DMS 273 treated with DMSO at 0.1 percent for 48 hours (cell line): ENCODE results near the gene C2orf49.
A peak's percentile ranks its signal among the peaks of the same experiment; 100 is the strongest.

Experiments
- DNase-seq: peaks from one replicate; lab custom pipeline; 2025; lab: John Stamatoyannopoulos, UW

Gene C2orf49

GRCh38 chr2:105362862-105363591, 25.7 kb downstream of the C2orf49 start:
- no peak for DNase-seq

GRCh38 chr2:105364436-105365139, 27.2 kb downstream of the C2orf49 start:
- DNase-seq, result no peak

- no peak for DNase-seq
Observed at GRCh38 chr2:105365206-105365605, 27.9 kb downstream of the C2orf49 start.

GRCh38 chr2:105368759-105369408, 31.5 kb downstream of the C2orf49 start:
- no peak for DNase-seq

GRCh38 chr2:105369777-105370690, 32.7 kb downstream of the C2orf49 start:
- DNase-seq, result peak; percentile 23

GRCh38 chr2:105371156-105371555, 33.8 kb downstream of the C2orf49 start:
- no peak for DNase-seq

GRCh38 chr2:105371810-105372209, 34.5 kb downstream of the C2orf49 start:
- no peak for DNase-seq

GRCh38 chr2:105373344-105373781, 36.0 kb downstream of the C2orf49 start:
- no peak for DNase-seq

GRCh38 chr2:105373895-105374401, 36.6 kb downstream of the C2orf49 start:
- no peak for DNase-seq

- DNase-seq, result no peak
Observed at GRCh38 chr2:105375001-105375561, 37.7 kb downstream of the C2orf49 start.

- no peak for DNase-seq
Observed at GRCh38 chr2:105376010-105376409, 38.7 kb downstream of the C2orf49 start.

- DNase-seq, result no peak
Observed at GRCh38 chr2:105376789-105377240, 39.5 kb downstream of the C2orf49 start.

GRCh38 chr2:105377871-105378270, 40.5 kb downstream of the C2orf49 start:
- no peak for DNase-seq

- DNase-seq, result no peak
Observed at GRCh38 chr2:105378276-105378840, 41.0 kb downstream of the C2orf49 start.

- DNase-seq, result no peak
Observed at GRCh38 chr2:105378921-105379383, 41.6 kb downstream of the C2orf49 start.

GRCh38 chr2:105379741-105380186, 42.4 kb downstream of the C2orf49 start:
- no peak for DNase-seq

GRCh38 chr2:105380432-105381100, 43.2 kb downstream of the C2orf49 start:
- no peak for DNase-seq

GRCh38 chr2:105381101-105381668, 43.8 kb downstream of the C2orf49 start:
- DNase-seq, result no peak

- DNase-seq, result no peak
Observed at GRCh38 chr2:105382177-105382576, 44.8 kb downstream of the C2orf49 start.
